ENCODE results near the gene PRSS27.
A peak's percentile ranks its signal among the peaks of the same experiment; 100 is the strongest.
"Not testable (repeated sequence)": the region's sequence is repeated elsewhere in the genome, so short reads cannot be mapped to it uniquely, and the experiment has no call there.

PRSS27 gene

DNA sequence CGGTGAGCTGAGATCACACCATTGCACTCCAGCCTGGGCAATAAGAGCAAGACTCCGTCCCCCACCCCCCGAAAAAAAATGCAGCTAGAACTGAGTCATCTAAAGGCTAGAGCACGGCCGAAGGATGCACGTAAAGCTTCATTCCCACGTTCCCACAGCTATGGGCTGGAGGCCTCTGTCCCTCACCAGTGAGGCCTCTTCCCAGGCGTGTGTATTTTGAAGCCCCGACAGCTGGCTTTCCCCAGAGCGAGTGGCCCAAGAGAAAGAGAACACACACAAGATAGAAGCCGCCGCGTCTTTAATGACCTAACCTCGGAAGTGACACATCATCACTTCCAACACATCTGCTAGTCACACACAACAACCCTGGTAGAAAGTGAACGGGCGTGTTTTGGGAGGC lies 44.3 kb downstream of the PRSS27 start:
- no peak for DNase-seq (ENCODE audit: low read depth in 2 of 2, low spot score in 1 of 2)

- DNase-seq (ENCODE audit: low read depth in 2 of 2, low spot score in 1 of 2): no peak
These were observed 45.0 kb downstream of the PRSS27 start for GRCh38 chr16:2675021-2675420.

GRCh38 chr16:2673066-2673999 lies 46.7 kb downstream of the PRSS27 start:
- peak; percentile 72 to 89 for DNase-seq (ENCODE audit: low read depth in 2 of 2, low spot score in 1 of 2)

DNA sequence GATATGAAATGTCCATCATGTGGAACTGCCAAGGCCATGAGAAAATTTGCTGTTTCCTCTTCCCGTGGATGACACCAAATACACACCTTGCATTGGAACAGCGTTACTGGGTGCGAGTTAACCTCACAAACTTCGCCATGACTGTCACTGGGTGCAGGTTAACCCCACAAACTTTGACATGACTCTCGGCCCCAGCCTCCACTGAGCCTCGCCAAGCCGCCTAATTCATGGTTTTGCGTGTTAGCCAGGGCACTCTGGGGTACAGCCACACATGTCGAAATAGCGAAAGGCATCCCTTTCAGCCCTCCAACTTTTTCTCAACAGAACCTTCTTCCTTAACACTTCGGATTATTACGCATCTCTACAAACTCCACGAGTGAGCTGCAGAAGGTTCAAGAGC lies 48.3 kb downstream of the PRSS27 start:
- DNase-seq (ENCODE audit: low read depth in 2 of 2, low spot score in 1 of 2): no peak

DNA sequence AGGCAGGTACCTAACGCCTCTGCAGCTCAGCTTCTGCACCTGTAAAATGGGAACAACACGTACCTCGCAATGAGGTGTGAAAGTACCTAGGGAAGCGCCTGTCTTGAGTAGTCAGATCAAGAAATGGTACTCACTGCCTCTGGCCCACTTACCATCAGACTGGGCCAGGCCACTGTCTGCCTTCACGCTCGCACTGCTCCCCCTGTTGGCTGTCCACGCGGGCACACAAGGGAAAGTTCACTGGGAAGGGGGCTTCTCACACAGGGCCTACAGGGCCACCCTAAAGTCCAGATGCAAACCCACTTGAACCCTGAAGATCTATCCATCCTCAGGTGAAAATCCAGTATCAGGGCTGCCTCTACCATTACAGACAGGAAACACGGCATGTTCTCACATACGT lies 48.8 kb downstream of the PRSS27 start:
- not testable (repeated sequence) for DNase-seq (ENCODE audit: low read depth in 2 of 2, low spot score in 1 of 2)

- not testable (repeated sequence) for DNase-seq (ENCODE audit: low read depth in 2 of 2, low spot score in 1 of 2)
These were observed 50.0 kb downstream of the PRSS27 start for GRCh38 chr16:2670017-2670416.

- DNase-seq (ENCODE audit: low read depth in 2 of 2, low spot score in 1 of 2): not testable (repeated sequence)
These were observed 50.4 kb downstream of the PRSS27 start for GRCh38 chr16:2669587-2669986.

GRCh38 chr16:2666671-2667070 lies 53.4 kb downstream of the PRSS27 start:
- not testable (repeated sequence) for DNase-seq (ENCODE audit: low read depth in 2 of 2, low spot score in 1 of 2)

GRCh38 chr16:2664574-2664982 lies 55.4 kb downstream of the PRSS27 start:
- DNase-seq (ENCODE audit: low read depth in 2 of 2, low spot score in 1 of 2): no peak

DNA sequence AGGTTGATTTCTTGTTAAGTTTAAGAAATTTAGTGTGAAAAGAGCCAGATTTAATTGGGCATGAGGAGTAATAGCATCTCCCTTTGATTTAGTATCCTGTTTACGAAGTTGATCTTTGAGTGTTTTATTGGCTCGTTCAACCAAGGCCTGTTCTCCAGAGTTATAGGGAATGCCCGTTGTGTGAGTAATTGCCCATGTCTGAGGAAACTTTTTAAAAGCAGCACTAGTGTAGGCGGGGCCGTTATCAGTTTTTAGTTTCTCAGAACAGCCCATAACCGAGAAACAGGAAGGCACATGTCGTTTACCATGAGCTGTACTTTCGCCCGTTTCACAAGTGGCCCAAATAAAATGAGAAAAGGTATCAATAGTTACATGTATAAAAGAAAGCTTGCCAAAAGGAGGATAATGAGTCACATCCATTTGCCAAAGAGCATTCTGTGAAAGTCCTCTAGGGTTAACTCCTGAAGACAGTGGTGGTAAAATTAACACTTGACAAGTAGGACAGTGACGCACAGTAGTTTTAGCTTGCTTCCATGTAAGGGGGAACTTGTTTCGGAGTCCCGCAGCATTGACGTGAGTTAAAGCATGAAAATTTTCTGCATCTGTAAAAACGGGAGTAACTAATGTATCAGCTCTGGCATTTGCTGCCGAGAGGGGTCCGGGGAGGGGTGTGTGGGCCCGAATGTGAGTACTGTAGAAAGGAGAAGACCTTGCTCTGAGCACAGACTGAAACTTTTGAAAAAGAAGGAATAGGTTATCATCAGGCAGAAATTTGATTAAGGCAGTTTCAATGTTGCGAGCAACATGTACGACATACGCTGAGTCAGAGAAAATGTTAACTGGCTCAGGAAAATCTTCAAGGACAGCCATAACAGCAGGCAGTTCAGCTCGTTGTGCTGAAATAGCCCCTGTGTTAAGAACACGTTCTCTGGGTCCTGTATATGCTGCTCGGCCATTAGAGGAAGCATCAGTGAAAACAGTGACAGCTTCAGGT lies 56.2 kb downstream of the PRSS27 start:
- DNase-seq (ENCODE audit: low read depth in 2 of 2, low spot score in 1 of 2): no peak

Measured in stimulated activated CD8-positive, alpha-beta memory T cell treated with anti-CD3 and anti-CD28 coated beads, Interleukin-4, amount 100 ng/mL, for 1 hour (primary cell).